SK-N-SH (cell line): ENCODE results near the gene GLIPR1L2. TPM values are rescaled to one million over a fixed set of nuclear protein-coding genes. Genes with fewer than 3 reads are reported as not detected.

Experiments used
- CTCF ChIA-PET: fragments of 300-600, 350-600 bp; formaldehyde crosslinking; extraction: SDS; loops from one replicate; lab custom pipeline; 2021; lab: Yijun Ruan, JAX
- POLR2A ChIA-PET: fragments of 350-600 bp; sonication (Branson Sonifier 250); formaldehyde crosslinking; extraction: SDS; loops from one replicate; lab custom pipeline; 2020; ENCODE audit warnings: antibody characterized with exemption, inconsistent platforms; lab: Yijun Ruan, JAX
- DNase-seq: peaks from one replicate; pipeline ENCODE4 v3.0.0; 2012
- H2AFZ ChIP-seq: fragments of 200-600 bp; sonication (generic); 2 replicates; pipeline ENCODE4 v1.8.1; 2016; ENCODE audit warnings: antibody characterized with exemption, mild to moderate bottlenecking, low read depth
- H3F3A ChIP-seq: fragments of 200-600 bp; sonication (generic); replicated peaks from 2 replicates; pipeline ENCODE3; 2016; ENCODE audit warnings: antibody characterized with exemption, mild to moderate bottlenecking; ENCODE audit not compliant: insufficient read depth
- H3K27ac ChIP-seq, 2 experiments: fragments of 200-500 bp in 1 of 2; fragments of 200-600 bp in 1 of 2; sonication (Bioruptor generic) in 1 of 2; sonication (generic), shearing (Covaris generic) in 1 of 2; 2 replicates each; pipeline versions ENCODE4 v1.5.1 to v1.6.1; 2014 to 2016; ENCODE audit warnings: low read depth in 2 of 2, inconsistent platforms in 1 of 2, low read length in 1 of 2, mild to moderate bottlenecking in 1 of 2, mixed read lengths in 1 of 2
- H3K27me3 ChIP-seq: fragments of 200-600 bp; sonication (generic), shearing (Covaris generic); 2 replicates; pipeline ENCODE4 v1.6.1; 2016; ENCODE audit warnings: mixed run types; ENCODE audit not compliant: insufficient read depth
- H3K36me3 ChIP-seq, 2 experiments: fragments of 200-500 bp in 1 of 2; fragments of 200-600 bp in 1 of 2; sonication (Bioruptor generic) in 1 of 2; sonication (generic) in 1 of 2; replicated peaks in 1 of 2; 2 replicates each; pipeline versions ENCODE3 to v1.5.1; 2014 to 2016; ENCODE audit warnings: low read length in 1 of 2, mild to moderate bottlenecking in 1 of 2; ENCODE audit not compliant: insufficient read depth in 2 of 2, control insufficient read depth in 1 of 2
- H3K4me1 ChIP-seq, 2 experiments: fragments of 200-500 bp in 1 of 2; fragments of 200-600 bp in 1 of 2; sonication (Bioruptor generic) in 1 of 2; sonication (generic), shearing (Covaris generic) in 1 of 2; 2 replicates each; pipeline versions ENCODE4 v1.5.1 to v1.6.1; 2014 to 2016; ENCODE audit warnings: low read depth in 1 of 2, low read length in 1 of 2, mixed run types in 1 of 2; ENCODE audit not compliant: insufficient read depth in 2 of 2, control insufficient read depth in 1 of 2
- H3K4me2 ChIP-seq: fragments of 200-600 bp; sonication (generic), shearing (Covaris generic); 2 replicates; pipeline ENCODE4 v1.6.1; 2017; ENCODE audit warnings: mixed run types
- H3K4me3 ChIP-seq, 2 experiments: fragments of 200-500 bp in 1 of 2; fragments of 200-600 bp in 1 of 2; sonication (Bioruptor generic) in 1 of 2; sonication (generic), shearing (Covaris generic) in 1 of 2; 2 replicates each; pipeline versions ENCODE4 v1.5.1 to v1.8.1; 2014 to 2016; ENCODE audit warnings: low read depth in 2 of 2, inconsistent platforms in 1 of 2, low read length in 1 of 2, mild to moderate bottlenecking in 1 of 2, mixed read lengths in 1 of 2, moderate library complexity in 1 of 2
- H3K79me2 ChIP-seq: fragments of 200-600 bp; sonication (generic); 2 replicates; pipeline ENCODE4 v1.8.1; 2017; ENCODE audit warnings: mild to moderate bottlenecking; ENCODE audit not compliant: insufficient read depth
- H3K9ac ChIP-seq: fragments of 200-600 bp; sonication (generic); 2 replicates; pipeline ENCODE4 v1.6.1; 2017; ENCODE audit warnings: mixed run types
- H3K9me2 ChIP-seq: fragments of 200-600 bp; sonication (generic); 2 replicates; pipeline ENCODE4 v1.6.1; 2017; ENCODE audit warnings: mixed run types
- H3K9me3 ChIP-seq: fragments of 200-600 bp; sonication (generic); 2 replicates; pipeline ENCODE4 v1.6.1; 2017; ENCODE audit warnings: mixed run types, mild to moderate bottlenecking, moderate library complexity
- H4K20me1 ChIP-seq: fragments of 200-600 bp; sonication (generic); 2 replicates; pipeline ENCODE4 v1.6.1; 2017; ENCODE audit warnings: mild to moderate bottlenecking, mixed run types; ENCODE audit not compliant: insufficient read depth
- CTCF ChIP-seq: fragments of 200-600 bp; sonication (generic); IDR thresholded peaks from 2 replicates; pipeline ENCODE4 v1.6.1; 2017; ENCODE audit warnings: antibody characterized with exemption, mild to moderate bottlenecking, moderate library complexity
- EP300 ChIP-seq, 2 experiments: IDR thresholded peaks; 2 replicates each; pipeline versions ENCODE4 v1.4.0 to v1.6.1; 2012; ENCODE audit warnings: borderline replicate concordance in 1 of 2, low read depth in 1 of 2, low read length in 1 of 2
- EZH2phosphoT487 ChIP-seq: fragments of 200-600 bp; sonication (generic); IDR thresholded peaks from 2 replicates; pipeline ENCODE4 v1.6.1; 2017; ENCODE audit warnings: low read depth, mixed run types, mild to moderate bottlenecking, antibody characterized with exemption, moderate library complexity, borderline replicate concordance
- FOXM1 ChIP-seq: IDR thresholded peaks from 2 replicates; pipeline ENCODE4 v1.4.0; 2012; ENCODE audit warnings: low read depth, mild to moderate bottlenecking
- GABPA ChIP-seq: IDR thresholded peaks from 2 replicates; pipeline ENCODE4 v1.4.0; 2012; ENCODE audit warnings: low read depth, mild to moderate bottlenecking
- JUND ChIP-seq: IDR thresholded peaks from 2 replicates; pipeline ENCODE4 v1.4.0; 2012
- MAX ChIP-seq: IDR thresholded peaks from 2 replicates; pipeline ENCODE4 v1.4.0; 2012; ENCODE audit warnings: low read depth
- MXI1 ChIP-seq: IDR thresholded peaks from 2 replicates; pipeline ENCODE4 v1.6.1; 2012; ENCODE audit warnings: mild to moderate bottlenecking, low read depth, low read length, improper control_type of control experiment
- NFIC ChIP-seq: IDR thresholded peaks from 2 replicates; pipeline ENCODE4 v1.4.0; 2012; ENCODE audit warnings: borderline replicate concordance
- NRF1 ChIP-seq: IDR thresholded peaks from 2 replicates; pipeline ENCODE4 v1.6.1; 2012; ENCODE audit warnings: low read depth, mild to moderate bottlenecking, low read length
- PBX3 ChIP-seq: IDR thresholded peaks from 2 replicates; pipeline ENCODE4; 2012
- RCOR1 ChIP-seq: fragments of 150-350 bp; IDR thresholded peaks from 2 replicates; pipeline ENCODE4 v1.6.1; 2017; ENCODE audit warnings: antibody characterized with exemption, low read length
- RFX5 ChIP-seq: IDR thresholded peaks from 2 replicates; pipeline ENCODE4 v1.6.1; 2012; ENCODE audit warnings: mild to moderate bottlenecking, improper control_type of control experiment, low read length
- SMC3 ChIP-seq: IDR thresholded peaks from 2 replicates; pipeline ENCODE4 v1.6.1; 2012; ENCODE audit warnings: low read depth, low read length, improper control_type of control experiment
- TEAD4 ChIP-seq: IDR thresholded peaks from 2 replicates; pipeline ENCODE4 v1.4.0; 2012; ENCODE audit warnings: mild to moderate bottlenecking, borderline replicate concordance; ENCODE audit not compliant: insufficient read depth
- USF1 ChIP-seq: IDR thresholded peaks from 2 replicates; pipeline ENCODE4 v1.4.0; 2012; ENCODE audit warnings: low read depth, borderline replicate concordance
- USF2 ChIP-seq: fragments of 150-350 bp; IDR thresholded peaks from 2 replicates; pipeline ENCODE4 v1.6.1; 2017; ENCODE audit warnings: antibody characterized with exemption, low read length, low read depth, borderline replicate concordance
- polyA plus RNA-seq, 3 experiments: library from polyadenylated mRNA; depleted of rRNA; stranded (reverse); fragments of >200 nt; gene quantifications; 2 replicates each; pipeline ENCODE4 v1.2.3, GENCODE V29; 2012

GLIPR1L2 gene
- polyA plus RNA-seq, 1 of the 3 experiments (the other 2 are of a cell fraction): 0.13 TPM

- no peak for DNase-seq
- no peaks in the 10 kb centered on the region for H3K27me3 ChIP-seq
- no peak for TF ChIP-seq USF1
- TF ChIP-seq NRF1: no peak
- no peak for TF ChIP-seq RCOR1
- no peak for TF ChIP-seq EP300 (IDR thresholded peaks at IDR 0.05; ENCODE audit: borderline replicate concordance in 1 of 2, low read depth in 1 of 2, low read length in 1 of 2)
- no peak for TF ChIP-seq USF2
- TF ChIP-seq RFX5: no peak
- no peak for TF ChIP-seq MXI1
- no peak for TF ChIP-seq SMC3
- no peak for TF ChIP-seq NFIC
- TF ChIP-seq JUND: no peak
- no peak for TF ChIP-seq PBX3
- TF ChIP-seq MAX: no peak
- no peak for TF ChIP-seq FOXM1
- no peak for TF ChIP-seq GABPA
- TF ChIP-seq CTCF: no peak
- no peak for TF ChIP-seq TEAD4
- TF ChIP-seq EZH2phosphoT487: no peak
- no peaks in the 10 kb centered on the region for H3K9me2 ChIP-seq
- ChIA-PET CTCF (interaction anchor here (1.6 kb wide), 1 partner anchor 30 kb away, joined by 4 read pairs; the partner anchor contains the start of gene GLIPR1L2), POLR2A (no interaction called here)
- no peaks in the 10 kb centered on the region; the same call in 1 of the 2 replicates for H3K9me3 ChIP-seq
- no peak overlapping the region for H3K9ac ChIP-seq
- H3K36me3 ChIP-seq: peaks cover 0 to 5% of the 10 kb centered on the region in 2 experiments
- H4K20me1 ChIP-seq: no peaks in the 10 kb centered on the region
- no peak overlapping the region for H3K4me2 ChIP-seq
- no peaks in the 10 kb centered on the region for H3K4me1 ChIP-seq
- no peak overlapping the region for H3K4me3 ChIP-seq
- peaks cover 4% of the 10 kb centered on the region for H3F3A ChIP-seq
- no peak overlapping the region for H2AFZ ChIP-seq
- H3K79me2 ChIP-seq: no peaks in the 10 kb centered on the region; the same call in 1 of the 2 replicates
- H3K27ac ChIP-seq: no peak overlapping the region
Observed at GRCh38 chr12:75360920-75361319, 30.0 kb upstream of the GLIPR1L2 start.
